GM19438 (cell line): ENCODE measurements around the gene MYOG.

Experiments used
- ATAC-seq: cut with Tn5 transposase; IDR thresholded peaks from one replicate; pipeline ENCODE4 v1.9.1; 2021; ENCODE audit warnings: low read depth; ENCODE audit not compliant: unreplicated experiment

Gene MYOG

GRCh38 chr1:203073469-203073868 lies 12.3 kb downstream of the MYOG start:
- ATAC-seq: no peak

GRCh38 chr1:203072911-203073310 lies 12.9 kb downstream of the MYOG start:
- no peak for ATAC-seq

- no peak for ATAC-seq
Observed at GRCh38 chr1:203072002-203072602, 13.7 kb downstream of the MYOG start.

GRCh38 chr1:203069030-203069747 lies 16.6 kb downstream of the MYOG start:
- ATAC-seq: no peak

- no peak for ATAC-seq
Observed at GRCh38 chr1:203066965-203067364, 18.8 kb downstream of the MYOG start.

- no peak for ATAC-seq
Observed at GRCh38 chr1:203065986-203066385, 19.8 kb downstream of the MYOG start.

- no peak for ATAC-seq
Observed at GRCh38 chr1:203065191-203065590, 20.6 kb downstream of the MYOG start.

GRCh38 chr1:203063287-203063686 lies 22.5 kb downstream of the MYOG start:
- no peak for ATAC-seq

GRCh38 chr1:203060115-203060514 lies 25.7 kb downstream of the MYOG start:
- ATAC-seq: no peak

GRCh38 chr1:203059485-203059884 lies 26.3 kb downstream of the MYOG start:
- ATAC-seq: no peak

- no peak for ATAC-seq
Observed at GRCh38 chr1:203058676-203058935, 27.2 kb downstream of the MYOG start.

GRCh38 chr1:203057911-203058675 lies 27.7 kb downstream of the MYOG start:
- ATAC-seq: no peak

- no peak for ATAC-seq
Observed at GRCh38 chr1:203056516-203056915, 29.3 kb downstream of the MYOG start.

GRCh38 chr1:203056012-203056411 lies 29.8 kb downstream of the MYOG start:
- ATAC-seq: no peak

GRCh38 chr1:203055161-203055799 lies 30.5 kb downstream of the MYOG start:
- ATAC-seq: no peak

GRCh38 chr1:203054642-203055041 lies 31.2 kb downstream of the MYOG start:
- ATAC-seq: no peak

- ATAC-seq: no peak
Observed at GRCh38 chr1:203054184-203054583, 31.6 kb downstream of the MYOG start.

GRCh38 chr1:203052601-203053000 lies 33.2 kb downstream of the MYOG start:
- ATAC-seq: no peak

GRCh38 chr1:203051841-203052324 lies 33.9 kb downstream of the MYOG start:
- no peak for ATAC-seq

GRCh38 chr1:203050826-203051225 lies 35.0 kb downstream of the MYOG start:
- ATAC-seq: no peak

GRCh38 chr1:203049576-203050180 lies 36.1 kb downstream of the MYOG start:
- no peak for ATAC-seq
